Left lung (tissue), 10 donors: ENCODE measurements around the gene CAMTA1. TPM values are rescaled to one million over a fixed set of nuclear protein-coding genes. Genes with fewer than 3 reads are reported as not detected.

Source experiments
- ATAC-seq: fragments of 200-7000 bp; cut with Tn5 transposase; one replicate; pipeline ENCODE4 v1.9.1; 2020; ENCODE audit warnings: moderate library complexity
- DNase-seq, 4 donors: peaks; one replicate each; pipeline ENCODE4 v3.0.0-alpha.2; 2013 to 2020
- H3K27ac ChIP-seq, 2 donors: fragments of 200-600 bp; sonication (generic) in 1 of 2; one replicate each; pipeline versions ENCODE4 v1.5.0 to v1.8.0; 2020 to 2021
- H3K27me3 ChIP-seq, 2 donors: fragments of 200-600 bp; sonication (generic) in 1 of 2; one replicate each; pipeline versions ENCODE4 v1.5.0 to v1.8.0; 2020 to 2021
- H3K36me3 ChIP-seq, 2 donors: fragments of 200-600 bp; sonication (generic) in 1 of 2; one replicate each; pipeline versions ENCODE4 v1.5.0 to v1.8.0; 2020 to 2021
- H3K4me1 ChIP-seq, 2 donors: fragments of 200-600 bp; one replicate each; pipeline ENCODE4 v1.8.0; 2021
- H3K4me3 ChIP-seq, 2 donors: fragments of 200-600 bp; sonication (generic) in 1 of 2; one replicate each; pipeline versions ENCODE4 v1.5.0 to v1.8.0; 2020 to 2021; ENCODE audit warnings: mild to moderate bottlenecking in 1 of 2
- H3K9me3 ChIP-seq, 2 donors: fragments of 200-600 bp; sonication (generic) in 1 of 2; one replicate each; pipeline versions ENCODE4 v1.5.0 to v1.8.0; 2020 to 2021
- intact Hi-C, 2 donors: fragments of 100-400 bp; cut with DNase I; formaldehyde crosslinking; loops; one replicate each; pipeline versions ENCODE4 v1.11.2 to v1.14.2; 2022
- polyA plus RNA-seq, 6 donors: library from polyadenylated mRNA; unstranded; fragments of 120-200 nt; gene quantifications; one replicate each; pipeline ENCODE4 v1.2.1, GENCODE V29; 2013; ENCODE audit not compliant: insufficient read length in 6 of 6
- total RNA-seq, 2 donors: library from RNA; stranded (reverse); fragmentation: NEBNext Ultra II Directional; extraction: Animal tissue kit (Norgen Biotek cat#: 25700); gene quantifications; one replicate each; pipeline ENCODE4 v1.2.1, GENCODE V29; 2021
- TF ChIP-seq, protein P1 (sequence below), 2 donors: fragments of 200-600 bp; sonication (generic) in 1 of 2; IDR thresholded peaks; one replicate each; pipeline versions ENCODE4 v1.5.0 to v1.8.0; 2021; ENCODE audit warnings: antibody characterized with exemption in 2 of 2
- donor health status: DM: no; HTN: yes; CAD: no.
- donor health status: DM: no; HTN: no; CAD: no.

The CAMTA1 gene
- total and polyA plus RNA-seq, 8 donors = 42.7 to 69.1 (median 49.4) TPM

DNA sequence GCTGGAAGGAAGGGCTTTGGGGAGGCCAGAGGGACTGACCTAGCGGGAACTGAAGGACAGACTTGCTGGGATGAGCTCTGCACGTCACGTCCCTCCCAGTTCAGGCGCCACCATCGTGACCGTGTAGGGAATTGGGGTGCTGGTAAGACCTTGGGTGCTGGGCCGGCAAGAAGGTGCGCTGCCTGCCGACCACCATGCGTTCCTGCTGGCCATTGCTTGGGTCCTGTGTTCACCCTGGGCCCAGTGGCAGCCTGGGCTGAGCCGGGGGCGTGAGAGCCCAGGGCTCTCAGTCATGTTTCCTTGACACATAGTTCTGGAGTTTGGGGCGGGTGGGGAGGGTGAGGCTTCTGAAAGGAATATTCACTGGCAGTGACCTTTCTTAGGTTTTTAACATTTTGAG lies 176.0 kb downstream of the CAMTA1 start:
- no peak overlapping the region for H3K27ac ChIP-seq
- TF ChIP-seq, protein P1, sequence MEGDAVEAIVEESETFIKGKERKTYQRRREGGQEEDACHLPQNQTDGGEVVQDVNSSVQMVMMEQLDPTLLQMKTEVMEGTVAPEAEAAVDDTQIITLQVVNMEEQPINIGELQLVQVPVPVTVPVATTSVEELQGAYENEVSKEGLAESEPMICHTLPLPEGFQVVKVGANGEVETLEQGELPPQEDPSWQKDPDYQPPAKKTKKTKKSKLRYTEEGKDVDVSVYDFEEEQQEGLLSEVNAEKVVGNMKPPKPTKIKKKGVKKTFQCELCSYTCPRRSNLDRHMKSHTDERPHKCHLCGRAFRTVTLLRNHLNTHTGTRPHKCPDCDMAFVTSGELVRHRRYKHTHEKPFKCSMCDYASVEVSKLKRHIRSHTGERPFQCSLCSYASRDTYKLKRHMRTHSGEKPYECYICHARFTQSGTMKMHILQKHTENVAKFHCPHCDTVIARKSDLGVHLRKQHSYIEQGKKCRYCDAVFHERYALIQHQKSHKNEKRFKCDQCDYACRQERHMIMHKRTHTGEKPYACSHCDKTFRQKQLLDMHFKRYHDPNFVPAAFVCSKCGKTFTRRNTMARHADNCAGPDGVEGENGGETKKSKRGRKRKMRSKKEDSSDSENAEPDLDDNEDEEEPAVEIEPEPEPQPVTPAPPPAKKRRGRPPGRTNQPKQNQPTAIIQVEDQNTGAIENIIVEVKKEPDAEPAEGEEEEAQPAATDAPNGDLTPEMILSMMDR (IDR thresholded peaks at IDR 0.05) = no peak
- intact Hi-C loops = no loop called here
- no peak for DNase-seq
- peaks cover 0 to 53% of the 10 kb centered on the region in 2 donors for H3K27me3 ChIP-seq
- no peak overlapping the region for H3K4me3 ChIP-seq
- no peaks in the 10 kb centered on the region for H3K36me3 ChIP-seq
- no peak for ATAC-seq
- peaks cover 3 to 6% of the 10 kb centered on the region in 2 donors for H3K4me1 ChIP-seq
- no peaks in the 10 kb centered on the region for H3K9me3 ChIP-seq

DNA sequence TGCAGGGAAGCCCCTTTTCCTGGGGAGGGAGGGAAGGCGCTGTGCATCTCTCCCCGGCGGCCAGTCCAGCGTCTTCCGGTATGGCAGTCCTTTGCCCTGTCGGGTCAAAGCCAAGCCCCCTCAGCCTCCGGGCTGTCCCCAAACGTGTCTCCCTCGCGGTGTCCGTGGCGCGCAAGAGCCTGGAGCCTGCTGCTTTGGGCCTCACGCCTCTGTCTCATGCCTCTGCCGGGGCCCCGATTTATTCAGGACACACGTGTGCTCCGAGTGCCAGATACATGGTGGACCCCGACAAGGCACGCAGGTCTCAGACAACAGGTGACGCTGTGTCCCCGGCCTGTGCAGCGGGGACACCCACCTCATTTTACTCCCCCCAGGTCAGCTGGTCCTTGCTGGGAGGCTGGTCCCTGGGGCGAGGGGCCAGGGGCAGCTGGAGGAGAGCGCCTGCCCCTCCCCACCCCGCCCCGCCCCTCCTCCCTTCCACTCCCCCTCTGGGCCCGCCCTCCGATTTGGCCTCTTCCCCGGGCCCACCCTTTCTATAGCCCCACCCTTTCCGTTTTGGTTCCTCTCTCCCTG lies 176.7 kb downstream of the CAMTA1 start:
- ATAC-seq = no peak
- Histone ChIP-seq H3K36me3 (no peaks in the 10 kb centered on the region), H3K27ac (no peak overlapping the region), H3K4me3 (no peak overlapping the region), H3K27me3 (peaks cover 0 to 58% of the 10 kb centered on the region in 2 donors), H3K9me3 (no peaks in the 10 kb centered on the region), H3K4me1 (peaks cover 3 to 6% of the 10 kb centered on the region in 2 donors)
- DNase-seq = no peak
- intact Hi-C loops = no loop called here
- TF ChIP-seq, protein P1 (IDR thresholded peaks at IDR 0.05) = no peak

DNA sequence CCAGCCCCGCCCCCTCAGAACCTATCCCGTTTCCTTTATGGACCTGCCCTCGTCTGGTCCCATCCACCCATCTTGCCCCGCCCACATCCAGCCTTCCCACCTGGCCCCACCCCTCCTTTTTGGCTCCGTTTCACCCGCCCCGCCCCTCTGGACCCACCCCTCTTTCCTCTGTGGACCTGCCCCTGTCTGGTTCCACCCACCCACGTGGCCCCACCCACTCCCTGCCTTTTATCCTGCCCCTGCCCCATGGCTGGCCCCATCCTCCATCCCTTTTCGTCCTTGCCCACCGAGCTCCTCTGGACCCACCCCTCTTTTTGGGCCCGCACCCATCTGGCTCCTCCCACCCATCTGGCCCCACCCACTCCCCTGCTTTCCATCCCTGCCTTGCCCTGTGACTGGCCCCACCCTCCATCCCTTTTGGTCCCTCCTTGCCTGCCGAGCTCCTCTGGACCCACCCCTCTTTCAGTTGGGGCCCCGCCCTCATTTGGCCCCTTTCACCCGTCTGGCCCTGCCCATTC lies 177.3 kb downstream of the CAMTA1 start:
- Histone ChIP-seq H3K36me3 (no peaks in the 10 kb centered on the region), H3K4me3 (no peak overlapping the region), H3K27ac (no peak overlapping the region), H3K9me3 (no peaks in the 10 kb centered on the region), H3K27me3 (peaks cover 0 to 63% of the 10 kb centered on the region in 2 donors), H3K4me1 (peaks cover 3 to 6% of the 10 kb centered on the region in 2 donors)
- TF ChIP-seq, protein P1 (IDR thresholded peaks at IDR 0.05) = no peak
- ATAC-seq = peak; percentile 39
- no peak for DNase-seq
- intact Hi-C loops = no loop called here

DNA sequence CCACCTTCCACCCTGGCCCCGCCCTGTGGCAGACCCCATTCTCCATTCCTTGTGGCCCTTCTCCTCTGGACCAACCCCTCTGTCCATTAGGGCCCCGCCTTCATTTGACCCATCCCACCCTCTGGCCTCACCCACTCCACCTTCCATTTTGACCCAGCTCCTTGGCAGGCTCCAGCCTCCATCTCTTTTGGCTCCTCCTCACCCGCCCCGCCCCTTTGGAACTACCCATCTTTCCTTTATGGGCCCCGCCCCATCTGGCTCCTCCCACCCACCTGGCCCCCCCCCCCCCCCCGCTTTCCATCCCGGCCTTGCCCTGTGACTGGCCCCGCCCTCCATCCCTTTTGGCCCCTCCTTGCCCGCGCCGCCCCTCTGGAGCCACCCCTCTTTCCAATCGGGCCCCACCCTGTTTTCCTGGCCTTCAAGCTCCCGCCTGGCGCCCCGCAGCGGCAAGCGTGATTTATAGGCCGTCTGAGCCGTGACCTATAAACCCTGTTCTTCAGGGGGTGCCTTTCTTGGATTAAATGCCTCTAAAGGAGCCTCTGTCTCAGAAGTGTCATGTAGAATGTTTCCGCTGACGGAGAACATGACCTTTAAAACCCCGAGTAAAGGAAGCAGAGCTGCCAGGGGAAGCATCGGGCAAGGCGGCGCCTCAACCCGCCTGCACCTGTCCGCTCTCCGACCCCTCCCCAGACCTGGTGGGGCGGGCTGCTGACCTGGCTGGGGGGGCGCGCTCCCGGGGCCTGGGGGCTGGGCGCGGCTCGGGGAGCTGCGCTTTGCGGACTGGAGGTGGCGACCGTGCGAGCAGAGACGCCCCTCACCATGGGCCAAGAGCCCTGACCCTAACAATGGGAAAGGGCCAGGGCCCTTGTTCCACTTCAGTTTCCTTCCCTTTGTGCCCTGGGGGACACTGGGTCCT lies 178.0 kb downstream of the CAMTA1 start:
- peaks cover 0 to 71% of the 10 kb centered on the region in 2 donors for H3K27me3 ChIP-seq
- H3K36me3 ChIP-seq = no peaks in the 10 kb centered on the region
- no peak overlapping the region for H3K27ac ChIP-seq
- DNase-seq (no peak), ATAC-seq (peak; percentile 36)
- peaks cover 3 to 6% of the 10 kb centered on the region in 2 donors for H3K4me1 ChIP-seq
- TF ChIP-seq, protein P1 (IDR thresholded peaks at IDR 0.05) = no peak
- H3K4me3 ChIP-seq = no peak overlapping the region
- intact Hi-C loops = no loop called here
- H3K9me3 ChIP-seq = no peaks in the 10 kb centered on the region

DNA sequence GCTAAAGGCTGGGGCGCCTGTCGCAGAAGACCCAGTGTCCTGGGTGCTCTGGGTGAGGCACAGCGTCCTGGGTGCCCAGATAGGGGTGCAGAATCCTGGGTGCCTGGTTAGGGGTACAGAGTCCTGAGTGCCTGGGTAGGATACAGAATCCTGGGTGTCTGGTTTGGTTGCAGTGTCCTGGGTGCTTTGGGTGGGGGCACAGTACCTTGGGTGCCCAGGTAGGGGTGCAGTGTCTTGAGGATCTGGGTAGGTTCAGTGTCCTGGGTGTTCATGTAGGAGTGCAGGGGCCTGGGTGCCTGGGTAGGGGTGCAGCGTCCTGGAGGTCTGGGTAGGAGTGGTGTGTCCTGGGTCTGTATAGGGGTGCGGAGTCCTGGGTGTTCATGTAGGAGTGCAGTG lies 178.7 kb downstream of the CAMTA1 start:
- Histone ChIP-seq H3K27ac (no peak overlapping the region), H3K4me1 (peaks cover 3 to 6% of the 10 kb centered on the region in 2 donors), H3K9me3 (no peaks in the 10 kb centered on the region), H3K4me3 (no peak overlapping the region), H3K27me3 (peaks cover 0 to 77% of the 10 kb centered on the region in 2 donors), H3K36me3 (no peaks in the 10 kb centered on the region)
- ATAC-seq (no peak), DNase-seq (no peak)
- TF ChIP-seq, protein P1 (IDR thresholded peaks at IDR 0.05) = no peak
- intact Hi-C loops = no loop called here
